GM12878 (cell line): ENCODE measurements around the gene TRAPPC6A.

Source experiments
- CTCF ChIP-seq, 3 experiments: IDR thresholded peaks in 2 of 3; conservative IDR thresholded peaks in 1 of 3; 2 replicates each; pipeline ENCODE4 v1.5.1; 2011; ENCODE audit warnings: low read depth in 3 of 3, low read length in 3 of 3, mild to moderate bottlenecking in 3 of 3, control low read depth in 2 of 3, moderate library complexity in 2 of 3, inconsistent platforms in 1 of 3, mixed read lengths in 1 of 3; ENCODE audit not compliant: control insufficient read depth in 2 of 3, insufficient read depth in 1 of 3; ENCODE audit errors: extremely low read depth in 1 of 3
- EZH2 ChIP-seq: IDR thresholded peaks from 2 replicates; pipeline ENCODE4 v1.6.1; 2012; ENCODE audit warnings: low read depth, mild to moderate bottlenecking, control low read depth, inconsistent platforms, low read length, borderline replicate concordance; ENCODE audit not compliant: control insufficient read depth
- PBX3 ChIP-seq: IDR thresholded peaks from 2 replicates; pipeline ENCODE4 v1.6.1; 2011; ENCODE audit warnings: mild to moderate bottlenecking, low read depth, low read length, moderate library complexity; ENCODE audit not compliant: insufficient replicate concordance
- RELA ChIP-seq: fragments of 450-650 bp; IDR thresholded peaks from 2 replicates; pipeline ENCODE4 v1.8.0; 2014; ENCODE audit warnings: borderline replicate concordance; ENCODE audit not compliant: partially characterized antibody
- TAF1 ChIP-seq: IDR thresholded peaks from 2 replicates; pipeline ENCODE4 v1.6.1; 2011; ENCODE audit warnings: mild to moderate bottlenecking, low read depth, low read length, borderline replicate concordance
- TCF12 ChIP-seq: IDR thresholded peaks from 2 replicates; pipeline ENCODE4 v1.6.1; 2011; ENCODE audit warnings: low read depth, mild to moderate bottlenecking, low read length
- YY1 ChIP-seq: IDR thresholded peaks from 2 replicates; pipeline ENCODE4 v1.6.1; 2011; ENCODE audit warnings: low read depth, mild to moderate bottlenecking, low read length
- ZNF217 ChIP-seq: fragments of 450-650 bp; IDR thresholded peaks from 2 replicates; pipeline ENCODE4 v1.6.1; 2017; ENCODE audit warnings: antibody characterized with exemption, mild to moderate bottlenecking
- ZNF384 ChIP-seq: IDR thresholded peaks from 2 replicates; pipeline ENCODE4 v1.6.1; 2012; ENCODE audit warnings: low read depth, mild to moderate bottlenecking, low read length, improper control_type of control experiment, borderline replicate concordance
- ZZZ3 ChIP-seq: IDR thresholded peaks from 2 replicates; pipeline ENCODE4 v1.6.1; 2011; ENCODE audit warnings: low read depth; ENCODE audit not compliant: control insufficient read depth, insufficient read length

GRCh38 chr19:45159971-45160324, 18.1 kb downstream of the TRAPPC6A start:
- TF ChIP-seq YY1 (no peak), EZH2 (no peak), RELA (no peak), PBX3 (no peak), ZNF217 (no peak), TCF12 (no peak), TAF1 (no peak), ZZZ3 (no peak), CTCF (IDR thresholded peaks at IDR 0.05 in 2 of 3, conservative IDR thresholded peaks at IDR 0.05 in 1 of 3; ENCODE audit: control insufficient read depth in 2 of 3, extremely low read depth in 1 of 3, insufficient read depth in 1 of 3, low read depth in 3 of 3, low read length in 3 of 3) (no peak), ZNF384 (no peak)
